OCI-LY1 (cell line): ENCODE data around the gene TAMALIN.

Source experiments
- EZH2 ChIP-seq: fragments of 200-600 bp; sonication (generic), shearing (Covaris generic); IDR thresholded peaks from 2 replicates; pipeline ENCODE4 v1.8.0; 2017; ENCODE audit warnings: borderline replicate concordance, mixed run types, mild to moderate bottlenecking, antibody characterized with exemption, low read length, moderate library complexity, mixed read lengths
- TF ChIP-seq, protein P1 (sequence below): fragments of 200-600 bp; sonication (generic), shearing (Covaris generic); IDR thresholded peaks from 2 replicates; pipeline ENCODE4 v1.5.1; 2017; ENCODE audit warnings: mild to moderate bottlenecking, antibody characterized with exemption, low read length, moderate library complexity, mixed read lengths

GRCh38 chr12:52043386-52044212 is 36.9 kb downstream of the TAMALIN start:
- TF ChIP-seq, protein P1, sequence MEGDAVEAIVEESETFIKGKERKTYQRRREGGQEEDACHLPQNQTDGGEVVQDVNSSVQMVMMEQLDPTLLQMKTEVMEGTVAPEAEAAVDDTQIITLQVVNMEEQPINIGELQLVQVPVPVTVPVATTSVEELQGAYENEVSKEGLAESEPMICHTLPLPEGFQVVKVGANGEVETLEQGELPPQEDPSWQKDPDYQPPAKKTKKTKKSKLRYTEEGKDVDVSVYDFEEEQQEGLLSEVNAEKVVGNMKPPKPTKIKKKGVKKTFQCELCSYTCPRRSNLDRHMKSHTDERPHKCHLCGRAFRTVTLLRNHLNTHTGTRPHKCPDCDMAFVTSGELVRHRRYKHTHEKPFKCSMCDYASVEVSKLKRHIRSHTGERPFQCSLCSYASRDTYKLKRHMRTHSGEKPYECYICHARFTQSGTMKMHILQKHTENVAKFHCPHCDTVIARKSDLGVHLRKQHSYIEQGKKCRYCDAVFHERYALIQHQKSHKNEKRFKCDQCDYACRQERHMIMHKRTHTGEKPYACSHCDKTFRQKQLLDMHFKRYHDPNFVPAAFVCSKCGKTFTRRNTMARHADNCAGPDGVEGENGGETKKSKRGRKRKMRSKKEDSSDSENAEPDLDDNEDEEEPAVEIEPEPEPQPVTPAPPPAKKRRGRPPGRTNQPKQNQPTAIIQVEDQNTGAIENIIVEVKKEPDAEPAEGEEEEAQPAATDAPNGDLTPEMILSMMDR, result no peak
- no peak for TF ChIP-seq EZH2
